ENCODE results near the gene CPT1A. TPM values are rescaled to one million over a fixed set of nuclear protein-coding genes. Genes with fewer than 3 reads are reported as not detected.

Gene CPT1A
- polyA plus RNA-seq, 1 donor (not counting 4 experiments of a cell fraction or from before 2014, with no cell fraction given): 12.9 TPM

GRCh38 chr11:68810164-68810563 is 31.6 kb downstream of the CPT1A start:
- dilution Hi-C loops (cut with MboI; ENCODE audit: extremely low pct_ligation_motif_present, low sequenced_read_pairs): no loop called here
- peaks cover 0 to 11% of the 10 kb centered on the region in 2 experiments for H3K36me3 ChIP-seq (ENCODE audit: control insufficient read depth in 2 of 2, extremely low read depth in 1 of 2, insufficient read depth in 2 of 2, low read length in 2 of 2)
- no peak for FAIRE-seq

GRCh38 chr11:68809506-68809905 is 32.2 kb downstream of the CPT1A start:
- TF ChIP-seq CTCF (optimal IDR thresholded peaks at IDR 0.05 in 1 of 3, IDR thresholded peaks at IDR 0.05 in 1 of 3, conservative IDR thresholded peaks at IDR 0.05 in 1 of 3; ENCODE audit: extremely low read depth in 1 of 3, insufficient read depth in 2 of 3, low read length in 3 of 3) (no peak), EZH2 (IDR thresholded peaks at IDR 0.05; ENCODE audit: low read length) (no peak)
- no peak for DNase-seq (ENCODE audit: low read depth, low spot score)
- Histone ChIP-seq H3K27ac (ENCODE audit: control insufficient read depth, insufficient read depth, low read length) (no peak overlapping the region), H4K20me1 (ENCODE audit: control insufficient read depth, extremely low read depth, insufficient read depth, low read length) (no peaks in the 10 kb centered on the region), H3K9ac (ENCODE audit: control insufficient read depth, extremely low read depth, insufficient read depth, low read length) (no peak overlapping the region), H2AFZ (ENCODE audit: control insufficient read depth, low read length) (no peak overlapping the region), H3K4me3 (ENCODE audit: control insufficient read depth in 2 of 3, extremely low read depth in 1 of 3, insufficient read depth in 2 of 3, low read depth in 1 of 3, low read length in 3 of 3) (no peak overlapping the region), H3K9me1 (ENCODE audit: control insufficient read depth, extremely low read depth, insufficient read depth, low read length) (no peaks in the 10 kb centered on the region), H3K27me3 (ENCODE audit: control insufficient read depth, extremely low read depth, insufficient read depth, low read length) (no peaks in the 10 kb centered on the region), H3K79me2 (ENCODE audit: control insufficient read depth, insufficient read depth, low read length) (no peaks in the 10 kb centered on the region), H3K4me2 (ENCODE audit: control insufficient read depth, extremely low read depth, insufficient read depth, low read depth, low read length) (no peak overlapping the region), H3K9me3 (ENCODE audit: control insufficient read depth, low read depth, low read length) (no peaks in the 10 kb centered on the region), H3K4me1 (ENCODE audit: control insufficient read depth, extremely low read depth, insufficient read depth, low read length) (peaks cover 6% of the 10 kb centered on the region), H3K36me3 (ENCODE audit: control insufficient read depth in 2 of 2, extremely low read depth in 1 of 2, insufficient read depth in 2 of 2, low read length in 2 of 2) (peaks cover 0 to 12% of the 10 kb centered on the region in 2 experiments)
- dilution Hi-C loops (cut with MboI; ENCODE audit: extremely low pct_ligation_motif_present, low sequenced_read_pairs): no loop called here
- no peak for FAIRE-seq

More at GRCh38 chr11:68810164-68810563, 31.6 kb downstream of the CPT1A start:
- H3K4me2 ChIP-seq (ENCODE audit: control insufficient read depth, extremely low read depth, insufficient read depth, low read depth, low read length): no peak overlapping the region
- H3K4me3 ChIP-seq (ENCODE audit: control insufficient read depth in 2 of 3, extremely low read depth in 1 of 3, insufficient read depth in 2 of 3, low read depth in 1 of 3, low read length in 3 of 3): no peak overlapping the region
- no peak overlapping the region for H2AFZ ChIP-seq (ENCODE audit: control insufficient read depth, low read length)
- DNase-seq (ENCODE audit: low read depth, low spot score): no peak
- H3K9me3 ChIP-seq (ENCODE audit: control insufficient read depth, low read depth, low read length): no peaks in the 10 kb centered on the region
- peaks cover 6% of the 10 kb centered on the region for H3K4me1 ChIP-seq (ENCODE audit: control insufficient read depth, extremely low read depth, insufficient read depth, low read length)
- H3K9me1 ChIP-seq (ENCODE audit: control insufficient read depth, extremely low read depth, insufficient read depth, low read length): no peaks in the 10 kb centered on the region
- TF ChIP-seq CTCF (optimal IDR thresholded peaks at IDR 0.05 in 1 of 3, IDR thresholded peaks at IDR 0.05 in 1 of 3, conservative IDR thresholded peaks at IDR 0.05 in 1 of 3; ENCODE audit: extremely low read depth in 1 of 3, insufficient read depth in 2 of 3, low read length in 3 of 3): no peak
- no peak for TF ChIP-seq EZH2 (IDR thresholded peaks at IDR 0.05; ENCODE audit: low read length)
- H4K20me1 ChIP-seq (ENCODE audit: control insufficient read depth, extremely low read depth, insufficient read depth, low read length): no peaks in the 10 kb centered on the region
- H3K79me2 ChIP-seq (ENCODE audit: control insufficient read depth, insufficient read depth, low read length): no peaks in the 10 kb centered on the region
- no peak overlapping the region for H3K27ac ChIP-seq (ENCODE audit: control insufficient read depth, insufficient read depth, low read length)
- no peaks in the 10 kb centered on the region for H3K27me3 ChIP-seq (ENCODE audit: control insufficient read depth, extremely low read depth, insufficient read depth, low read length)
- H3K9ac ChIP-seq (ENCODE audit: control insufficient read depth, extremely low read depth, insufficient read depth, low read length): no peak overlapping the region
